GM23338 (cell line): Measurements from ENCODE around the gene TFEB. TPM values are rescaled to one million over a fixed set of nuclear protein-coding genes. Genes with fewer than 3 reads are reported as not detected.

Experiments
- ATAC-seq: fragments of 200-7000 bp; cut with Tn5 transposase; 3 replicates; pipeline ENCODE4 v1.9.1; 2020
- DNase-seq: peaks from one replicate; pipeline ENCODE4 v3.0.0-alpha.2; 2015; ENCODE audit warnings: low spot score
- H2AFZ ChIP-seq: fragments of 200-600 bp; sonication (generic); 2 replicates; pipeline ENCODE4 v1.8.0; 2016; ENCODE audit warnings: antibody characterized with exemption, mild to moderate bottlenecking, moderate library complexity
- H3F3A ChIP-seq: fragments of 200-600 bp; sonication (generic); replicated peaks from 2 replicates; pipeline ENCODE4 v1.8.0; 2017; ENCODE audit warnings: antibody characterized with exemption, mixed run types, low read depth
- H3K27ac ChIP-seq: fragments of 200-600 bp; sonication (generic); 2 replicates; pipeline ENCODE4 v1.6.1; 2016; ENCODE audit warnings: low read depth
- H3K27me3 ChIP-seq: fragments of 200-600 bp; sonication (generic); 2 replicates; pipeline ENCODE4 v1.8.0; 2016; ENCODE audit warnings: mild to moderate bottlenecking, mixed run types, moderate library complexity; ENCODE audit not compliant: insufficient read depth
- H3K36me3 ChIP-seq: fragments of 200-600 bp; sonication (generic); 2 replicates; pipeline ENCODE4 v1.8.0; 2016; ENCODE audit warnings: mild to moderate bottlenecking; ENCODE audit not compliant: insufficient read depth
- H3K4me1 ChIP-seq: fragments of 200-600 bp; sonication (generic); 2 replicates; pipeline ENCODE4 v1.8.0; 2016; ENCODE audit warnings: mild to moderate bottlenecking, moderate library complexity; ENCODE audit not compliant: insufficient read depth
- H3K4me2 ChIP-seq: fragments of 200-600 bp; sonication (generic); 2 replicates; pipeline ENCODE4 v1.7.1; 2017; ENCODE audit warnings: mixed run types
- H3K4me3 ChIP-seq: fragments of 200-600 bp; sonication (generic); 2 replicates; pipeline ENCODE4 v1.6.1; 2016; ENCODE audit warnings: mixed run types
- H3K79me2 ChIP-seq: fragments of 200-600 bp; sonication (generic); replicated peaks from 2 replicates; pipeline ENCODE4 v1.8.0; 2017; ENCODE audit warnings: mild to moderate bottlenecking; ENCODE audit not compliant: insufficient read depth
- H3K9me2 ChIP-seq: fragments of 200-600 bp; sonication (generic); 2 replicates; pipeline ENCODE4 v1.8.0; 2017; ENCODE audit not compliant: insufficient read depth
- H4K20me1 ChIP-seq: fragments of 200-600 bp; sonication (generic); replicated peaks from 2 replicates; pipeline ENCODE4 v1.8.0; 2017; ENCODE audit warnings: mild to moderate bottlenecking; ENCODE audit not compliant: insufficient read depth
- H3K27ac Mint-ChIP-seq: 2 replicates; pipeline ENCODE4 v1.8.0; 2020; ENCODE audit warnings: inconsistent platforms, mild to moderate bottlenecking, moderate library complexity, mixed read lengths
- H3K27me3 Mint-ChIP-seq: 3 replicates; pipeline ENCODE4 v1.8.0; 2022; ENCODE audit warnings: low read depth, mild to moderate bottlenecking, moderate library complexity, mixed read lengths, inconsistent platforms; ENCODE audit not compliant: insufficient read depth, poor library complexity
- H3K36me3 Mint-ChIP-seq: 3 replicates; pipeline ENCODE4 v1.8.0; 2021; ENCODE audit warnings: low read depth, mild to moderate bottlenecking, inconsistent platforms, moderate library complexity, mixed read lengths
- H3K4me1 Mint-ChIP-seq: 3 replicates; pipeline ENCODE4 v1.8.0; 2020; ENCODE audit warnings: mild to moderate bottlenecking, inconsistent platforms, mixed read lengths
- H3K4me3 Mint-ChIP-seq: 3 replicates; pipeline ENCODE4 v1.8.0; 2021; ENCODE audit warnings: moderate library complexity, mild to moderate bottlenecking, inconsistent platforms, mixed read lengths
- H3K9me3 Mint-ChIP-seq: 3 replicates; pipeline ENCODE4 v1.8.0; 2020; ENCODE audit warnings: moderate library complexity, mild to moderate bottlenecking, inconsistent platforms, mixed read lengths
- CREB1 ChIP-seq: fragments of 250-450 bp; sonication (Bioruptor Pico); IDR thresholded peaks from 2 replicates; pipeline ENCODE4 v1.5.0; 2020; ENCODE audit warnings: low read depth, mild to moderate bottlenecking, moderate library complexity
- EZH2 ChIP-seq: fragments of 200-600 bp; sonication (generic); IDR thresholded peaks from one replicate; pipeline ENCODE4 v1.8.0; 2017; ENCODE audit warnings: antibody characterized with exemption, mild to moderate bottlenecking, low read depth; ENCODE audit not compliant: unreplicated experiment
- EZH2phosphoT487 ChIP-seq: fragments of 200-600 bp; sonication (generic); IDR thresholded peaks from one replicate; pipeline ENCODE4 v1.8.1; 2018; ENCODE audit warnings: antibody characterized with exemption; ENCODE audit not compliant: unreplicated experiment
- JUNB ChIP-seq: IDR thresholded peaks from one replicate; pipeline ENCODE4 v1.6.1; 2016; ENCODE audit warnings: antibody characterized with exemption; ENCODE audit not compliant: unreplicated experiment
- NANOG ChIP-seq: IDR thresholded peaks from 2 replicates; pipeline ENCODE4 v1.6.1; 2016; ENCODE audit warnings: antibody characterized with exemption, borderline replicate concordance
- POLR2AphosphoS5 ChIP-seq: IDR thresholded peaks from 2 replicates; pipeline ENCODE4 v1.6.1; 2016; ENCODE audit warnings: antibody characterized with exemption, low read depth
- REST ChIP-seq: IDR thresholded peaks from one replicate; pipeline ENCODE4 v1.6.1; 2018; ENCODE audit warnings: antibody characterized with exemption; ENCODE audit not compliant: unreplicated experiment
- STAT1 ChIP-seq: IDR thresholded peaks from one replicate; pipeline ENCODE4 v1.6.1; 2016; ENCODE audit warnings: antibody characterized with exemption; ENCODE audit not compliant: unreplicated experiment
- ZNF114 ChIP-seq: fragments of 250-450 bp; sonication (Bioruptor Pico); IDR thresholded peaks from 2 replicates; pipeline ENCODE4 v1.5.0; 2020; ENCODE audit warnings: mild to moderate bottlenecking, moderate library complexity
- ZNF331 ChIP-seq: fragments of 250-450 bp; sonication (Bioruptor Pico); IDR thresholded peaks from 2 replicates; pipeline ENCODE4 v1.5.0; 2020; ENCODE audit warnings: low read depth, mild to moderate bottlenecking, moderate library complexity
- polyA plus RNA-seq: library from polyadenylated mRNA; unstranded; fragments of >200 nt; fragmentation: Nextera tagmentation; extraction: Ambion mirVana; gene quantifications from 2 replicates; pipeline ENCODE4 v1.2.1, GENCODE V29; 2016
- total RNA-seq: library from RNA; depleted of rRNA; stranded (reverse); fragments of >200 nt; shearing (Covaris generic); gene quantifications from 2 replicates; pipeline ENCODE4 v1.2.3, GENCODE V29; 2014
- TF ChIP-seq, protein P1 (sequence below), 2 experiments: fragments of 200-600 bp in 1 of 2; sonication (generic) in 1 of 2; conservative IDR thresholded peaks; 2 replicates each; pipeline versions ENCODE4 v1.5.1 to v1.6.1; 2016 to 2017; ENCODE audit warnings: antibody characterized with exemption in 2 of 2, low read depth in 2 of 2, mild to moderate bottlenecking in 2 of 2, moderate library complexity in 1 of 2
- TF ChIP-seq, protein P2 (sequence below): fragments of 250-450 bp; sonication (Bioruptor Pico); IDR thresholded peaks from 2 replicates; pipeline ENCODE4 v1.5.0; 2020; ENCODE audit warnings: mild to moderate bottlenecking, moderate library complexity
- TF ChIP-seq, protein P3 (sequence below): IDR thresholded peaks from 2 replicates; pipeline ENCODE4 v1.6.1; 2016; ENCODE audit warnings: antibody characterized with exemption

The TFEB gene
- total and polyA plus RNA-seq, 2 experiments from 2014 or later = 1.3 to 4.3 TPM

GRCh38 chr6:41748542-41748941, 13.1 kb upstream of the TFEB start:
- Histone ChIP-seq H3K4me2 (no peak overlapping the region), H3K27me3 (no peaks in the 10 kb centered on the region), H3K36me3 (no peaks in the 10 kb centered on the region), H3K4me3 (no peak overlapping the region), H3K27ac (no peak overlapping the region), H3F3A (no peaks in the 10 kb centered on the region), H4K20me1 (no peaks in the 10 kb centered on the region), H3K4me1 (no peaks in the 10 kb centered on the region), H3K9me2 (no peaks in the 10 kb centered on the region), H3K79me2 (no peaks in the 10 kb centered on the region), H2AFZ (no peak overlapping the region)
- Mint-ChIP-seq H3K36me3 (no peaks in the 10 kb centered on the region), H3K4me3 (no peak overlapping the region), H3K27ac (no peak overlapping the region), H3K27me3 (peaks cover 7% of the 10 kb centered on the region), H3K4me1 (no peaks in the 10 kb centered on the region), H3K9me3 (no peaks in the 10 kb centered on the region)
- DNase-seq (no peak), ATAC-seq (no peak)
- TF ChIP-seq, protein P1, sequence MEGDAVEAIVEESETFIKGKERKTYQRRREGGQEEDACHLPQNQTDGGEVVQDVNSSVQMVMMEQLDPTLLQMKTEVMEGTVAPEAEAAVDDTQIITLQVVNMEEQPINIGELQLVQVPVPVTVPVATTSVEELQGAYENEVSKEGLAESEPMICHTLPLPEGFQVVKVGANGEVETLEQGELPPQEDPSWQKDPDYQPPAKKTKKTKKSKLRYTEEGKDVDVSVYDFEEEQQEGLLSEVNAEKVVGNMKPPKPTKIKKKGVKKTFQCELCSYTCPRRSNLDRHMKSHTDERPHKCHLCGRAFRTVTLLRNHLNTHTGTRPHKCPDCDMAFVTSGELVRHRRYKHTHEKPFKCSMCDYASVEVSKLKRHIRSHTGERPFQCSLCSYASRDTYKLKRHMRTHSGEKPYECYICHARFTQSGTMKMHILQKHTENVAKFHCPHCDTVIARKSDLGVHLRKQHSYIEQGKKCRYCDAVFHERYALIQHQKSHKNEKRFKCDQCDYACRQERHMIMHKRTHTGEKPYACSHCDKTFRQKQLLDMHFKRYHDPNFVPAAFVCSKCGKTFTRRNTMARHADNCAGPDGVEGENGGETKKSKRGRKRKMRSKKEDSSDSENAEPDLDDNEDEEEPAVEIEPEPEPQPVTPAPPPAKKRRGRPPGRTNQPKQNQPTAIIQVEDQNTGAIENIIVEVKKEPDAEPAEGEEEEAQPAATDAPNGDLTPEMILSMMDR (conservative IDR thresholded peaks at IDR 0.05; ENCODE audit: low read depth in 2 of 2) = no peak
- no peak for TF ChIP-seq NANOG
- TF ChIP-seq, protein P2, sequence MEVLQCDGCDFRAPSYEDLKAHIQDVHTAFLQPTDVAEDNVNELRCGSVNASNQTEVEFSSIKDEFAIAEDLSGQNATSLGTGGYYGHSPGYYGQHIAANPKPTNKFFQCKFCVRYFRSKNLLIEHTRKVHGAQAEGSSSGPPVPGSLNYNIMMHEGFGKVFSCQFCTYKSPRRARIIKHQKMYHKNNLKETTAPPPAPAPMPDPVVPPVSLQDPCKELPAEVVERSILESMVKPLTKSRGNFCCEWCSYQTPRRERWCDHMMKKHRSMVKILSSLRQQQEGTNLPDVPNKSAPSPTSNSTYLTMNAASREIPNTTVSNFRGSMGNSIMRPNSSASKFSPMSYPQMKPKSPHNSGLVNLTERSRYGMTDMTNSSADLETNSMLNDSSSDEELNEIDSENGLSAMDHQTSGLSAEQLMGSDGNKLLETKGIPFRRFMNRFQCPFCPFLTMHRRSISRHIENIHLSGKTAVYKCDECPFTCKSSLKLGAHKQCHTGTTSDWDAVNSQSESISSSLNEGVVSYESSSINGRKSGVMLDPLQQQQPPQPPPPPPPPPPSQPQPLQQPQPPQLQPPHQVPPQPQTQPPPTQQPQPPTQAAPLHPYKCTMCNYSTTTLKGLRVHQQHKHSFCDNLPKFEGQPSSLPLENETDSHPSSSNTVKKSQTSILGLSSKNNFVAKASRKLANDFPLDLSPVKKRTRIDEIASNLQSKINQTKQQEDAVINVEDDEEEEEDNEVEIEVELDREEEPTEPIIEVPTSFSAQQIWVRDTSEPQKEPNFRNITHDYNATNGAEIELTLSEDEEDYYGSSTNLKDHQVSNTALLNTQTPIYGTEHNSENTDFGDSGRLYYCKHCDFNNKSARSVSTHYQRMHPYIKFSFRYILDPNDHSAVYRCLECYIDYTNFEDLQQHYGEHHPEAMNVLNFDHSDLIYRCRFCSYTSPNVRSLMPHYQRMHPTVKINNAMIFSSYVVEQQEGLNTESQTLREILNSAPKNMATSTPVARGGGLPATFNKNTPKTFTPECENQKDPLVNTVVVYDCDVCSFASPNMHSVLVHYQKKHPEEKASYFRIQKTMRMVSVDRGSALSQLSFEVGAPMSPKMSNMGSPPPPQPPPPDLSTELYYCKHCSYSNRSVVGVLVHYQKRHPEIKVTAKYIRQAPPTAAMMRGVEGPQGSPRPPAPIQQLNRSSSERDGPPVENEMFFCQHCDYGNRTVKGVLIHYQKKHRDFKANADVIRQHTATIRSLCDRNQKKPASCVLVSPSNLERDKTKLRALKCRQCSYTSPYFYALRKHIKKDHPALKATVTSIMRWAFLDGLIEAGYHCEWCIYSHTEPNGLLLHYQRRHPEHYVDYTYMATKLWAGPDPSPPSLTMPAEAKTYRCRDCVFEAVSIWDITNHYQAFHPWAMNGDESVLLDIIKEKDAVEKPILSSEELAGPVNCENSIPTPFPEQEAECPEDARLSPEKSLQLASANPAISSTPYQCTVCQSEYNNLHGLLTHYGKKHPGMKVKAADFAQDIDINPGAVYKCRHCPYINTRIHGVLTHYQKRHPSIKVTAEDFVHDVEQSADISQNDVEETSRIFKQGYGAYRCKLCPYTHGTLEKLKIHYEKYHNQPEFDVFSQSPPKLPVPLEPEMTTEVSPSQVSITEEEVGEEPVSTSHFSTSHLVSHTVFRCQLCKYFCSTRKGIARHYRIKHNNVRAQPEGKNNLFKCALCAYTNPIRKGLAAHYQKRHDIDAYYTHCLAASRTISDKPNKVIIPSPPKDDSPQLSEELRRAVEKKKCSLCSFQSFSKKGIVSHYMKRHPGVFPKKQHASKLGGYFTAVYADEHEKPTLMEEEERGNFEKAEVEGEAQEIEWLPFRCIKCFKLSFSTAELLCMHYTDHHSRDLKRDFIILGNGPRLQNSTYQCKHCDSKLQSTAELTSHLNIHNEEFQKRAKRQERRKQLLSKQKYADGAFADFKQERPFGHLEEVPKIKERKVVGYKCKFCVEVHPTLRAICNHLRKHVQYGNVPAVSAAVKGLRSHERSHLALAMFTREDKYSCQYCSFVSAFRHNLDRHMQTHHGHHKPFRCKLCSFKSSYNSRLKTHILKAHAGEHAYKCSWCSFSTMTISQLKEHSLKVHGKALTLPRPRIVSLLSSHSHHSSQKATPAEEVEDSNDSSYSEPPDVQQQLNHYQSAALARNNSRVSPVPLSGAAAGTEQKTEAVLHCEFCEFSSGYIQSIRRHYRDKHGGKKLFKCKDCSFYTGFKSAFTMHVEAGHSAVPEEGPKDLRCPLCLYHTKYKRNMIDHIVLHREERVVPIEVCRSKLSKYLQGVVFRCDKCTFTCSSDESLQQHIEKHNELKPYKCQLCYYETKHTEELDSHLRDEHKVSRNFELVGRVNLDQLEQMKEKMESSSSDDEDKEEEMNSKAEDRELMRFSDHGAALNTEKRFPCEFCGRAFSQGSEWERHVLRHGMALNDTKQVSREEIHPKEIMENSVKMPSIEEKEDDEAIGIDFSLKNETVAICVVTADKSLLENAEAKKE (CRISPR knock-in tag) = no peak
- TF ChIP-seq ZNF114 (CRISPR knock-in tag) = no peak
- no peak for TF ChIP-seq POLR2AphosphoS5
- TF ChIP-seq JUNB = no peak
- TF ChIP-seq REST = no peak
- no peak for TF ChIP-seq STAT1
- TF ChIP-seq EZH2phosphoT487 = no peak
- TF ChIP-seq ZNF331 (CRISPR knock-in tag) = no peak
- no peak for TF ChIP-seq EZH2
- TF ChIP-seq, protein P3, sequence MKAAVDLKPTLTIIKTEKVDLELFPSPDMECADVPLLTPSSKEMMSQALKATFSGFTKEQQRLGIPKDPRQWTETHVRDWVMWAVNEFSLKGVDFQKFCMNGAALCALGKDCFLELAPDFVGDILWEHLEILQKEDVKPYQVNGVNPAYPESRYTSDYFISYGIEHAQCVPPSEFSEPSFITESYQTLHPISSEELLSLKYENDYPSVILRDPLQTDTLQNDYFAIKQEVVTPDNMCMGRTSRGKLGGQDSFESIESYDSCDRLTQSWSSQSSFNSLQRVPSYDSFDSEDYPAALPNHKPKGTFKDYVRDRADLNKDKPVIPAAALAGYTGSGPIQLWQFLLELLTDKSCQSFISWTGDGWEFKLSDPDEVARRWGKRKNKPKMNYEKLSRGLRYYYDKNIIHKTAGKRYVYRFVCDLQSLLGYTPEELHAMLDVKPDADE = no peak
- TF ChIP-seq CREB1 (CRISPR knock-in tag) = no peak
